Activated effector memory CD4-positive, alpha-beta T cell treated with Interleukin-2 at 50 U/mL for 16 hours (primary cell): Measurements from ENCODE around the gene NOM1.
A peak's percentile ranks its signal among the peaks of the same experiment; 100 is the strongest.

Experiments
- DNase-seq: peaks from one replicate; pipeline ENCODE4 v3.0.0-alpha.2; 2020

NOM1 gene

GRCh38 chr7:157004521-157005455, 55.3 kb downstream of the NOM1 start:
- DNase-seq: no peak

DNA sequence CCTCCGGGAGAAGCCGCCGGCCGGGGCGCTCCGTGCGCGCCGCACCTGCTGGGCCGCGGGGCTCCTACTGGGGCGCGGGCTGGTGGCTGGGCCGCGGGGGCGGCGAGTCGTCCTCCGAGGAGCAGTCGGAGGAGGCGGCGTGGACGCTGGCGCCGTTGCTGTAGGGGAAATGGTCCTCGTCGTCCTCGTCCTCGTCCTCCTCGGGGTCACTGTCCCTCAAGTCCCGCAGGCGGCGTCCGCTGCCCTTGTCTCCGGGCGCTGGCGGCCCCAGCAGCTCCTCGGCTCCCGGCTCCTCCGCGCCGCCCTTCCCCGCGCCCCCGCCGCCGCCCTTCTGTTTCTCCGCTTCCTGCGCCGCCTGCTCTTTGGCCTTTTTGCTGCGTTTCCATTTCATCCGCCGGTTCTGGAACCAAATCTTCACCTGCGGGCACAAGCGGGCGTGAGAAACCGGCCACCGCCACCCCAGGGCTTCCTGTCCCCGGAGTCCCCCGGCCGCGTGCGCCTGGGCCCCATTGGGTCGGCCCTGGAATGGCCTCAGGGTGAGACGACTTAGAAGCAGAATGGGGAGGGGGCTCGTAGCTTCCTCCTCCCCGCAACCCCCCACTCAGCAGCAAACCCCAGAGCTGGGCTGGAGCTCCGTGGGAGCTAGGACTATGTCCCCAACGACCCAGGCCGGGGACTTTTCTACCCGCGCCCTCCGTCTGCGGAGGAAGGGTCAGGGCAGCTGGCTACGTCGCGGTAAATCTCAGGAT, 56.1 kb downstream of the NOM1 start:
- no peak for DNase-seq

DNA sequence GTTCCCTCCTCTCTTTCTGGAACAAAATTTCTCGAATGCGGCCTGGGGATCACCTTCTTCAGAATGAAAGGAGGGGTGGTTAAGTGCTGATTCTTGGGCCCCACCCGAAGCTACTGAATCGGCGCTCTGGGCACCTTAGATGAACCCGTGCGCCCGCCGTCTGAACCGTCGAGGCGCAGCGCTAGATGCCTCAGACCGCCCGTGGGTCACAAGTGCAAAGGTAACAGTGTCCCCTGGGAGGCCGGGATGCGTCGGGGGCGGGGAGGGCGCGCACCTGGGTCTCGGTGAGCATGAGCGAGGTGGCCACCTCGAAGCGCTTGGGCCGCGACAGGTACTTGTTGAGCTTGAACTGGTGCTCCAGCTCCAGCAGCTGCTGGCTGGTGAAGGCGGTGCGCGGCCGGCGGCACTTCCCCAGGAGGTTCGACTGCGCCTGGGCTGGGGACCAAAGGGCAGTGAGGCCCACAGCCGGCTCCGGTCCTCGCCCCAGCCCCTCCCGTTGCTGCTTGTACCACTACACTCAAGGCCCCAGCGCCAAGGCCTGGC, 56.8 kb downstream of the NOM1 start:
- no peak for DNase-seq

DNA sequence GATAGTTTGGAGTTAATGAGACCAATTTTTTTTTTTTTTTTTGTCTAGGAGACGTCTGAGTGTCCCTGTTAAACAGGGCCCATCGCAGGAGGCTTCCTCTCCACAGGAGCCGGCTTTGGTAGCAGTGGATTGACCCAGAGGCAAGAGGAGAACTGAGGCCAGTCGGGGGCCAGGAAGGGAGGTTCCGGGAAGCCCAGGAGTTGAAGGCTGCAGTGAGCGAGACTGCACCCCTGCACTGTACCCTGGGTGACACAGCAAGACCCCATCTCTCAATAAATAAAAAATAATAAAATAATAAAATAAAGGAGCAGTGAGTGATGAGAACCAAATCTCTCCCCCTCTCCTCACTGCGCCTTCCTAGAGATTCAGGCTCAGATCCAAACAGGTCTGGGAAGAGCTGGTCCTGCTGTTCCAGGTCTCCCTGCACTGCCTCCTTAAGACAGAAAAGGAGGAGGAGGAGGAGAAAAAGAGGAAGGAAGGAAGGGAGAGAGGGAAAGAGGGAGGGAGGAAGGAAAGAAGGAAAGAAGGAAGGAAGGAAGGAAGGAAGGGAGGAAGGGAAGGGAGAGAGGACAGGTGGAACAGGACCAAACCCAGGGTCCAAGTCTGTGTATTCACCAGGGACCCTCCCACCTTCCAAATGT, 57.4 kb downstream of the NOM1 start:
- DNase-seq: no peak

DNA sequence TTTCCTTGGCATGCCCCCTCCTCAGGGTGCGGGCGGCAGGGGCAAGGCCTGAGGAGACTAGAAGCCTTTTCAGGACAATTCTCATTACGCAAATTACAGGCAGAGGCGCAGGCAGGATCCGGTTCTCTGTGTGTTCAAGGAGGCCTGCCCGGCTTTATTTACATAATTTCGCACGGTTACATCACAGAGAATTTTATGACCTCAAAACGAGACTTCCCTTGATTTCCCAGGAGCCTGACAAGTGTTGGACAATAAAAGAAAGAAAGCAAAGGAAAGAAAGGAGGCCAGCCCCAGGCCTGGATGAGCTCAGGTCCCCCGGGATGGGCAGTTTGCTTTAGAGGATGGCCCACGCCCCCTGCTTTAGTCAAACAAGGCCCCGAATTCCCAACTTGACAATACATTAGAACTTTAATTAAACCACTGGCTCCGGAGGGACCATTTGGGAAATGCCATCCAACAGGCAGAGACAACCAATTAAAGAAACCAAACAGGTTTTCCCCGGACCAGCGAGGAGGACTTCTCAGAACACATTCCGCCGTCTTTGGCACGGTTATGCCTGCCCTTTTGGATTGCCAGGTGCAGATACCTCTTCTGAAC, 58.1 kb downstream of the NOM1 start:
- no peak for DNase-seq

GRCh38 chr7:157008206-157009169, 59.0 kb downstream of the NOM1 start:
- DNase-seq: no peak

GRCh38 chr7:157009170-157009777, 59.8 kb downstream of the NOM1 start:
- DNase-seq: no peak

DNA sequence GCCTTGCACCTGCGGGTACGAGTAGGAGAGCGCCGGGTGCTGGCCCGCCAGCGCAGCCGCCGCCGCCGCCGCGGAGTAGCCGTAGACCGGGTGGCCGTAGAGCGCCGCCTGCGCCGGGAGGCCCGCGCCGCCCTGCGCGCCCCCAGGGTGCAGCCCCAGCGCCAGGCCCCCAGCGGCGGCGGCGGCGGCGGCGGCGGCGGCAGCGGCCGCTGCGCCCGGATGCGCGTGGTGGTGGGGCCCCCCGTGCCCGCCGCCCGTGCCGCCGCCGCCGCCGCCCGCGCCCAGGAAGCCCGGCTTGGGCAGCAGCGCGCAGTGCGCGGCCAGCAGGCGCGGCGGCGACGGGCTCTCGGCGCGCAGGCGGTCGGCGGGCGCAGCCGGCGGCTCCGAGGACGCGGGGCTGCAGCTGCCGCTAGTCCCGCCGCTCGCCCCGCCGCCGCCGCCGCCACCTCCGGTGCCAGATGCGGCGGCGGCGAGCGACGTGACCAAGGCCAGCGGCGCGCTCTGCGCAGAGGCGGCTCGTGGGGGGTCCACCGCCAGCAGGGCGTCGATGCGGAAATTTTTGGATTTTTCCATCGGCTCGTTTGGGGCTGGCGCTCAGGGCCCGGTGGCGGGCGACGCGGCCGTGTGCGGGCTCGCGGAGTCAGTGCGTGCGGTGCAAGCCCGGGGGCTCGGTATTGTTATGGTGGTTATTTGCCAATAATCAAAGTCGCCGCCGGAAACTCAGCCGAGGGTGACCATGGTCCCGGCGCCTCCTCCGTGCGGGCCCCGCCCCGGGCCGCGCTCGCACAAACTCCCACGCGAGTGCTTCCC, 60.5 kb downstream of the NOM1 start:
- DNase-seq: no peak

DNA sequence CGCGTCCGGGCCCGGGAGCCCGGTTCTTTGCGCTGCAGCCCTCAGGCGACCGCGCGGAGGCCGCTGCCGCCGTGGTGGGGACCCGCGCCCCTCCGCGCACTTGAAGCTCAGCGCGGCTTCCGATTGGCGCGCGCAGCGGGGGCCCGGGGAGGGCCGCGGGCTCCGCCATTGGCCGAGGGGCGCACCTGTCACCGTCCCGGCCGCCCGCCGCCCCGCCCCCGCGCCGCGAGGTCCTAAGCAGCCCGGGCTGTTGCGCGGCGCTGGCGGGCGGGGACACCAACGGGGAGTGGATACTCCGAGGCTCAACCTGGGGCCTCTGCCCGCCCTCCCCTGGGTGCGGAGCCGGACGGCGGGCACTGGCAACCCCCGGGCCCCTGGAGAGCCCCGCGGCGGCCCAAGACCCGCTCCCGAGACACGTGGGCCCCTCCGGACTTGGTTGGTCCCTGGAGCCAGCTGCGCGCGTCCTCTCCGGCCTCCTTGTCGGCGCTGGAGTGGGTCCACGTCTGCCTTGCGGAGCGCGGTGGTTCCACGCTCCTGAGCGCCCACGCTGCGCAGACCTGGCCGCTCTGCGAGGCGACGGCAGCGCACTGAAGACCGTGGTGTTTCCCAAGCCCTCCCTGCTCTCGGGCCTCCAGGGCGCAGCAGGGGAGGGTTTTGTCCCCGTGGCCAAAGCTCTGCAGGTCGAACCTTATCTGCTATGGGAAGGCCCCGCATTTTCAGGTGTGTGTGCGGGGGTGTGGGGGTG, 61.2 kb downstream of the NOM1 start, which contains the start of gene MNX1:
MNX1 (minus strand) TSS at position 76 of the 745 bp plus-strand sequence. CDS start 313 bp downstream, outside the sequence.
- peak; percentile 22 for DNase-seq

DNA sequence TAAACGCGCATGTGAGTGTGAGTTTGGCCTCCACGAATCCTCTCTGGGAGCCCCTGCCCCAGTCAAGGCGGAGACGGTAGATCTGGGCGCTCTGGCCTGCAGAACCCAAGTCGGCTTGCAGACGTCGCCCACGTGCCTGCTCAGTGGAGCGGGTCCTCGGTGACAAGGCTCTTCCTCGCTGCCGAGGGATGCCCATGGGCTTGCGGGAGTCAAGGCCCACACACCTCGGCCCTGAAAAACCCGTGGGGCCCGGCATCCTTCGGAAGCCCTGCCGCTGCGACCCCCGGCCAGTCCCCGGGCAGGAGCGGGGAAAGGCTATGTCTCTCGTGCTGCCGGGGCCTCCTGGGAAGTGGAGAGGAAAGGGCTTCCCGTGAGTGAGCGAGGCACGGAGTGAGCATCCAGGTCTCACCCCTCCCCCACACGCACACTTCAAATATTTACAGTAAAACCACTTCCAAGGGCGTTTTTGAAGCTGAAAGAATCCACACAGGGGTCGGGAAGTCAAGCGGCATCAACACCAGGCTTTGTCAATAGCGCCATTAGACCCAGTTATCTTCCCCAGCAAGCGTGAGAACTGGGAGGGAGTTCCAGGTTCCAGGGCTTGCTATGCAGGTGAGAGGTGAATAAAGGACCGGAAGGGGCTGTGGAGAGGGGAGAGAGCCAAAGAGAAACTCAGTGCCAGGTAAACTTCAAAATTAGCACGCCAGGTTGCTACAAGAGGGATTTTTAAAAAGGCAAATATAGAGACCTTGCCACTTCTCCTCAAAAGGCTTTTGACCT, 62.0 kb downstream of the NOM1 start:
- no peak for DNase-seq

DNA sequence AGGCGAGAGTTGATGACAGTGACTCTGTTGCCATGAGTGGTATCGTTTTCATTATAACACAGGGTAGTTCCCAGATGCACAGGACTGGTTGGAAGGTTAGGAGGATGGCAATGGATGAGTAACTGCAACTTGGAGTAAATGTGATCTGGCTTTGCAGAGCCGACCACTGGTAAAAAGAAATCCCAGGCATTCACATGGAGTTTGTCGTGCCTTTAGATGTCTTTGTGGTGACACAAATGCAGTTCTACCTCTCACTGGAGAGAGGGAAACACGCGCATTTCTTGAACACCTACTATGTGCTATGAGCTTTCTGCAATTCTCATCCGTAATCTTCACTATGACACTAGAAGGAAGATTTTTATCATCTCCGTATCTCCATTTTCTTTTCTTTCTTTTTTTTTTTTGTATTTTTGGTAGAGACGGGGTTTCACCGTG, 62.6 kb downstream of the NOM1 start:
- no peak for DNase-seq

DNA sequence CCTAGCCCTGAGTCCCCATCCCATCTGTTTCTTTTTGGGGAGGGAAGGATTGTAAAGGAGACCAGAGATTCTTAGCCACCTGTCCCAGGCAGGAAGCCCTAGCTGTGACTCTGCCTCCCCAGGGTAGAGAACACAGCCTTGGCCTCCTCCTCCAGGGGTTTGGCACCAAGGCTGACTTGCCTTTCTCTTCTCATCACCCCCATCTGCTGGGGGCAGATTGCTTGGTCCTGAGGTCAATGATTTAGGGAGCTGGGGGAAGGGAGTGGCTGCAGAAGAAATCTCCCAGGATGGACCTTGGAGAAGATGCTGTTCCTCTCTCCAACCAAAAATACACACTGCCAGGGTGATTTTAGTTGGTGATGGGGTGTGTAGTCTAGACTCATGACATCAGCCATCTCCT, 63.6 kb downstream of the NOM1 start:
- DNase-seq: no peak

- no peak for DNase-seq
These were observed 64.4 kb downstream of the NOM1 start for GRCh38 chr7:157013602-157014549.

DNA sequence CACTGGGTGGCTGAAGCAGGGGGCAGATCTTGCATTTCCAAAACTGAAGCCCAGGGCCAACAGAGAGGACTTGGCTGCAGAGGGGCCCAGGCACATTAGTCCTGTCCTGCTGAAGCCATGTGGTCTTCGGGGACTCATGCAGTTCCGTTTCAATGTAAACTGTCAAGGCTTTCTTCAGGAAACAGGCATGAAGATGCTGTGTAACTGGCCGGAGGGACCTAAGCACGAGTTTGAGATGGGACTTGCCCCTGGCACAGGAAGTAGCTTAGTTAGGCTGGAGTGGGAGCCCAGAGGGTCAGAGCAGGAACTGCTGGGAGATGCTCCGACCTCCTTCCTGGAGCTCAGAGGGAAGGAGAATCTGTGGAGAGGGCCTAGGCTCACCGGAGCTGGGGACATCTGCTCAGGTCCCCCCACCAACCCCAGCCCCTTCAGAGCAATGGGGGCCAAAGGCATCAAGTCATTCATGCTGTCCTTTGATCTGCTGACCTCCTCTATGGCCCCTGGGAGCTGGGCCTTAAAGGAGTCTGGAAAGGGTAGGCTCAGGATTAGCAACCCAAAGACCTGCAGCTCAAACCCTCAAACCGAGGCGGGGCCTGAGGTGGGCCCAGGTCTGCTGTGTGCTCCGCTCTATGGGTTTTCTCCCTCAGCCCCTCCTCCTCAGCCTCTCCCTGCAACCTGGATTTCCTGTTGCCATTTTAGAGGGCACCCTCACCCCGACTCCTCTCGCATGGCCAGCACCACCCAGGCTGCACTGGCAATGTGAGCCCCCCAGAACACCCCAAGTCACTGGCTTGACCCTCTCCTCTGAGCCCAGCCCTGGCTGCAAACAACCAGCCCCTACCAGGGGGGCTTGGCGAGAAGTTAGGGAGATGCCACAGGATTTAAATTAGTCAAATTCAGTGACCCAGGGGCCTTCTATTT, 65.4 kb downstream of the NOM1 start:
- no peak for DNase-seq

- no peak for DNase-seq
These were observed 66.5 kb downstream of the NOM1 start for GRCh38 chr7:157016024-157016351.

DNA sequence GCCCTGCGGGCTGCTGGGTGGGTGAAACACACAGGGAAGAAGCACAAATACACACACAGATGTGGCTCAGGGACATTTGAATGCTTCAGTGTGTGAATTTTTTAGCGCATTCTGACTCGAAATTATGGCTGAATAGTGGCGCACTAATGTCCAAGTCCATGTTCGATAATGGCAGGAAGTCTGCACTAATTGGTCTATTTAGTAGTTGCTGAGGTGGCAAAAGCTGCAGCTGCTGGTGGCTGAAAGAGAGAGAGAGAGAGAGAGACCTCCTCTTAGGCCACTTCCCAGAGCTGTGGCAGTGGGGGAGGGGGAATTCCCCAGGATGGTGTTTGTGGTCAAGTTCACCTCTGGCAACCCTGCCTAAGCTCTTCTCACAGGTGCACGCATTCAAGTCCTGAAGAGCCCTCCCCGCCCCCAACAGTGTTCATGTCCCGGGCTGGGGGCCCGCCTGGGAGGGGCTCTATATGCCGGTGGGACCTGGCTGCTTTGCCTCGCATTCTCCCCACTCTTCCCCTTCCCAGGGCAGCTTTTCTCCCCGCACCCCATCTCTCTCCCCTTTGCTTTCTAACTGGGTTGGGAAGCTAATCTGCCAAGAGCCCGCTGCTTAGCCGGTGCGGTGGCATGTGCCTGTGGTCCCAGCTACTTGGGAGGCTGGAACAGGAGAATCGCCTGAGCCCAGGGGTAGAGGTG, 67.0 kb downstream of the NOM1 start:
- no peak for DNase-seq
